Cardiac muscle cell (in vitro differentiated cells and primary cell): ENCODE measurements around the gene PABPC3. TPM values are rescaled to one million over a fixed set of nuclear protein-coding genes. Genes with fewer than 3 reads are reported as not detected.

ENCODE experiments used
- DNase-seq, 2 donors: peaks; one replicate each; pipeline versions ENCODE4 v3.0.0 to v3.0.0-alpha.2; 2010 to 2017; ENCODE audit warnings: low read depth in 1 of 2, low spot score in 1 of 2
- H3K27ac ChIP-seq: fragments of 200-600 bp; sonication (generic); 2 replicates; pipeline ENCODE4 v1.5.1; 2016
- H3K27me3 ChIP-seq: fragments of 200-600 bp; sonication (generic); 2 replicates; pipeline ENCODE4 v1.6.0; 2016; ENCODE audit warnings: control low read depth
- H3K36me3 ChIP-seq: fragments of 200-600 bp; sonication (generic); 2 replicates; pipeline ENCODE4 v1.5.1; 2016; ENCODE audit warnings: control low read depth
- H3K4me1 ChIP-seq: fragments of 200-600 bp; sonication (generic); 2 replicates; pipeline ENCODE4 v1.8.1; 2017; ENCODE audit warnings: low read depth, mild to moderate bottlenecking, mixed run types
- H3K4me3 ChIP-seq: fragments of 200-600 bp; sonication (generic); 2 replicates; pipeline ENCODE4 v1.5.1; 2016; ENCODE audit warnings: mild to moderate bottlenecking
- H3K9me3 ChIP-seq: fragments of 200-600 bp; sonication (generic); 2 replicates; pipeline ENCODE4 v1.5.1; 2017; ENCODE audit warnings: low read depth, mild to moderate bottlenecking, control low read depth
- CTCF ChIP-seq: IDR thresholded peaks from 2 replicates; pipeline ENCODE4 v1.5.1; 2012; ENCODE audit warnings: low read depth, mild to moderate bottlenecking, low read length
- polyA plus RNA-seq: library from polyadenylated mRNA; unstranded; fragments of >200 nt; fragmentation: Nextera tagmentation; extraction: Ambion mirVana; gene quantifications from 2 replicates; pipeline ENCODE4 v1.2.1, GENCODE V29; 2016
- total RNA-seq: library from RNA; depleted of rRNA; stranded (reverse); fragments of >200 nt; gene quantifications from 2 replicates; pipeline ENCODE4 v1.2.3, GENCODE V29; 2016

Gene PABPC3
- total and polyA plus RNA-seq, 2 experiments from 2014 or later: not detected

- no peaks in the 10 kb centered on the region for H3K4me1 ChIP-seq
- no peak overlapping the region for H3K4me3 ChIP-seq
- H3K27ac ChIP-seq: no peak overlapping the region
- H3K36me3 ChIP-seq: no peaks in the 10 kb centered on the region
- no peak for TF ChIP-seq CTCF
- H3K9me3 ChIP-seq: no peaks in the 10 kb centered on the region
- no peaks in the 10 kb centered on the region for H3K27me3 ChIP-seq
- no peak for DNase-seq
Measured at GRCh38 chr13:25110956-25111584, 15.1 kb downstream of the PABPC3 start.

GRCh38 chr13:25111585-25111956 is 15.6 kb downstream of the PABPC3 start:
- H3K27me3 ChIP-seq: no peaks in the 10 kb centered on the region
- H3K4me1 ChIP-seq: no peaks in the 10 kb centered on the region
- H3K27ac ChIP-seq: no peak overlapping the region
- DNase-seq: no peak
- H3K36me3 ChIP-seq: no peaks in the 10 kb centered on the region
- no peak for TF ChIP-seq CTCF
- no peaks in the 10 kb centered on the region for H3K9me3 ChIP-seq
- H3K4me3 ChIP-seq: no peak overlapping the region

GRCh38 chr13:25112695-25113255 is 16.8 kb downstream of the PABPC3 start:
- no peak for DNase-seq

GRCh38 chr13:25114220-25114619 is 18.3 kb downstream of the PABPC3 start:
- H3K4me1 ChIP-seq: no peaks in the 10 kb centered on the region
- peak; percentile 90 for TF ChIP-seq CTCF
- no peak overlapping the region for H3K27ac ChIP-seq
- no peaks in the 10 kb centered on the region for H3K9me3 ChIP-seq
- no peak overlapping the region for H3K4me3 ChIP-seq
- H3K27me3 ChIP-seq: no peaks in the 10 kb centered on the region
- peak; percentile 79 to 82 for DNase-seq
- H3K36me3 ChIP-seq: no peaks in the 10 kb centered on the region

More at GRCh38 chr13:25112695-25113255, 16.8 kb downstream of the PABPC3 start:
- H3K4me3 ChIP-seq: no peak overlapping the region
- no peak for TF ChIP-seq CTCF
- no peak overlapping the region for H3K27ac ChIP-seq
- H3K27me3 ChIP-seq: no peaks in the 10 kb centered on the region
- no peaks in the 10 kb centered on the region for H3K4me1 ChIP-seq
- no peaks in the 10 kb centered on the region for H3K9me3 ChIP-seq
- H3K36me3 ChIP-seq: no peaks in the 10 kb centered on the region

- Histone ChIP-seq H3K4me1 (no peaks in the 10 kb centered on the region), H3K27ac (no peak overlapping the region), H3K9me3 (no peaks in the 10 kb centered on the region), H3K36me3 (no peaks in the 10 kb centered on the region), H3K4me3 (no peak overlapping the region), H3K27me3 (no peaks in the 10 kb centered on the region)
- no peak for TF ChIP-seq CTCF
- no peak for DNase-seq
Measured at GRCh38 chr13:25116044-25116443, 20.1 kb downstream of the PABPC3 start.
